GM19238 (cell line): ENCODE measurements around the gene PIK3R1.

ENCODE experiments used
- DNase-seq: peaks from one replicate; pipeline ENCODE4 v3.0.0; 2011; ENCODE audit warnings: low spot score; ENCODE audit not compliant: insufficient read length

The PIK3R1 gene

GRCh38 chr5:68292316-68292715 lies 76.8 kb downstream of the PIK3R1 start:
- no peak for DNase-seq

DNA sequence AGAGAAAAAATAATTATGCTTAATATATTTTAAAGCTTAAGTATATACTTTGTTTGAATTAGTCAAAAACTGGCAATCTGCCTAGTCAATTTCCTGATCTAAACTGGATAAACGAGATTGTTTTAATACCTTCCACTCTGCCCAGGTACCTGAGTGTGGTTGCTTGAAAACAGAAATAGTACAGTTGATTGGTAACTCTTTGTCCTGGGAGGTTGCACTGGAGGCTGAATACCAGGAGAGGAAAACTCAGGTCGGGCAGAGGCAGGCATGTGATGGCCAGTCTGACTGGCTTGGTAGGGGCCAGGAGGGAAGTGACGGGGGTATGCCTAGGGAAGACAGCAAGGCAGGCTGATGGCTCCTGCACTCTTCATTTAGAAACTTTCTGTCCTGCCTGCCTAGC lies 80.2 kb downstream of the PIK3R1 start:
- no peak for DNase-seq

GRCh38 chr5:68296895-68297294 lies 81.3 kb downstream of the PIK3R1 start:
- DNase-seq = no peak

GRCh38 chr5:68297656-68298055 lies 82.1 kb downstream of the PIK3R1 start:
- DNase-seq = no peak

DNA sequence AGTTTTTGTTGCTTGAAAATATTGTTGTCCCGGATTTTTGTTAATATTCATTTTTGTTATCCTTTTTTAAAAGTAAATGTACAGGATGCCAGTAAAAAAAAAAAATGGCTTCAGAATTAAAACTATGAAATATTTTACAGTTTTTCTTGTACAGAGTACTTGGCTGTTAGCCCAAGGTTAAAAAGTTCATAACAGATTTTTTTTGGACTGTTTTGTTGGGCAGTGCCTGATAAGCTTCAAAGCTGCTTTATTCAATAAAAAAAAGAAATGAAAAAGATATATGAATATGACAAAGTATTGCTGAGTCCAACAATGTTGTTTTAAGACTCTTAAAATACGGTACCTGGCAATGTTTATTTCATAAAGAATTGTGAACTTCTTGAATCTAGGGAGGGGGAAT lies 82.9 kb downstream of the PIK3R1 start:
- DNase-seq = no peak

DNA sequence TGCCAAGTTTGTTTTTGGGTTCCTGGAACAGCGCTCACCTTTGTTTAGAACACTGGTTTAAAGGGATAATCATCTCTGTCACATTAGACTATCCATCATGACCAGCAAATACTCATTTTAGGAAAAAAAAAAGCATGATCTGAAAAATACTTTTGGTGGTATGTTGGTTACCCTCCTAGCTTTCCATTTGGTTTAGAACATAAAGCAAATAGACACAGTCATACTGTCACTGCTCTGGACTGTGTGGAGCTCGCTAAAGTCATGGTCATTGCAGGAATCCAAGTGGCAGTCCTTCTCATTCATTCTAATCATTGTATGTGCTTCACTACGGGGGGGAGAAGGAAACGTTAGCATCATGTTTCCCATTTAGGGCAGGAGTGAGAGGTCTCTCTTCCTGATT lies 83.5 kb downstream of the PIK3R1 start:
- DNase-seq = no peak

GRCh38 chr5:68299575-68299974 lies 84.0 kb downstream of the PIK3R1 start:
- no peak for DNase-seq

DNA sequence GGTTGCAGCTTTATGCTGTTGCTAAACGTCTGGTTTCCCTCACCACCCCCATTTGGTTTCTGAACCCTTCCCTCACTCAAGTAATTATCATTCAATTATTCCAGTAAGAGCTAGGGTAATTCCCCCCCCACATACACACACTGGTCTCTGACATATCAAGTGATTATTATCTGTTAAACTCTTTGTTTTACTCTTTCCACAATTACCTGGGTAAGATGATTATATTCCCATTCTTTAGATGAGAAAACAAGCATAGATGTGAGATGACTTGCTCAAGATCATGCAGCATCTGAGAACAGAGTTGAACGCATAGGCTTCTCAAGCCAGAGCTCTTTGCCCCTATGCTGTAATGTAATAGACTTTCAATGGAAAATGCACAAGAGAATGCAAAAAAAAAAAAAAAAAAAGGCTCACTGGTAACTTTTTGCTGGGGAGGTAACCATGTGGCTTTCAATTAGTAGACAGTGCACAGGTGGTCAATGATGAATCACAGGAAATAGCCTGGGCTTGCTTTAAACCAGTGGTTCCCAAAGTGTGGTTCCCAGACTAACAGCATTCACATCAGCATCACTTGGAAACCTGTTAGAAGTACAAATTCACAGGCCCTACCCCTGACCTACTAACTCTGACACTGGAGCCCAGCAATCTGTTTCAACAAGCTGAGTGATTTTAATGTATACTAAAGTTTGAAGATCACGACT lies 87.6 kb downstream of the PIK3R1 start:
- DNase-seq = no peak

DNA sequence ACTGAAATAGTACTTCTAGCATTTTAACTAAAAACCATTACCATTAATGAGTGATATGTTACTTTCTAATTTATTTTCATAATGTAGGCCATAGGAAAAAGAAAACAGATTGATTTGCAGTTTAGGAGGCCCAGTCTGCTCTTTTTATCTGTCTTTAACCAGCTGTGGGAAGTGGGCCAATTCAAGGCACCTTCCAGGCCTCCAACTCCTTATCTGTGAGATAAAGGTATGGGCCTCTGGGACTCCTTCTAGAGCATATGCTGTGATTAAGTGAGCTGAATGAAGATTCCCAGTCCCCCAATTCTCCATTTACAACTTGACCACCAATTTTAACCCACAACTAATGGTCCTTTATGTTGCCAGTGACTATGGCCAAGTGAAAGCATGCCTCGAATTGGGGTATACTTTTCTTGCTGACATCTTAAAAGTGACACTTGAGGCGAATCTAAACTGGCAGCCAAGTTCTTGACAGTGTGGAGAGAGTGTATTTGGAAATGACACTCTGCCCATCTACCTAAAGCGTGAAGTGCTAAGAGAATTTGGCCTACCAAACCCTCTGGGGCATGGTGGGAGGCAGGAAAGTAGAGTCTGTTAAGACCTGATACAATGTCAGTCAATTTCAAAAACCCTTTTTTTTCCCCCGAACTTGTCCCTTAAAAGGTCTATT lies 88.3 kb downstream of the PIK3R1 start:
- DNase-seq = no peak

- no peak for DNase-seq
Observed at GRCh38 chr5:68304421-68305052, 89.0 kb downstream of the PIK3R1 start.

GRCh38 chr5:68305223-68305870 lies 89.8 kb downstream of the PIK3R1 start:
- DNase-seq = no peak

- no peak for DNase-seq
Observed at GRCh38 chr5:68306361-68307014, 90.9 kb downstream of the PIK3R1 start.

DNA sequence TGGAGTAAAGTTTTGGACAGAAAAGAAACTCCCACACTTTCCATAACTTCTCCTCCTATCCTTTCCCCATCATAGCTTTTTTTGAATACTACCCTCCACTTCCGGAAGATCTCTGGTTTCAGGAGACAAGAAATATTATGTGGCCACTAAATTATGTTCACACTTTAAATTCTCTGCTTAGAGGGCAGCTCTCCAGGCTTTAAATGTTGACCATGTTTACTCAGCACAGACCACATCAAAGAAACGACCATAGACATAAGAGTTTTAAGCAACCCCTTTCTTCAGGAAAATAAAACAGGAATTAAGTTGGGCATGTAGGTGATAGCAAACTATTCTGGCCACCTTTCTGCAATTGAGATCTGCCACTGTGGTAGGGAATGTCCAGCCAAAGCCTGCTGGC lies 97.8 kb downstream of the PIK3R1 start:
- no peak for DNase-seq

GRCh38 chr5:68314465-68314864 lies 98.9 kb downstream of the PIK3R1 start:
- DNase-seq = no peak

GRCh38 chr5:68315679-68316271 lies 100.2 kb downstream of the PIK3R1 start:
- DNase-seq = peak; percentile 42

- no peak for DNase-seq
Observed at GRCh38 chr5:68316469-68316868, 100.9 kb downstream of the PIK3R1 start.

DNA sequence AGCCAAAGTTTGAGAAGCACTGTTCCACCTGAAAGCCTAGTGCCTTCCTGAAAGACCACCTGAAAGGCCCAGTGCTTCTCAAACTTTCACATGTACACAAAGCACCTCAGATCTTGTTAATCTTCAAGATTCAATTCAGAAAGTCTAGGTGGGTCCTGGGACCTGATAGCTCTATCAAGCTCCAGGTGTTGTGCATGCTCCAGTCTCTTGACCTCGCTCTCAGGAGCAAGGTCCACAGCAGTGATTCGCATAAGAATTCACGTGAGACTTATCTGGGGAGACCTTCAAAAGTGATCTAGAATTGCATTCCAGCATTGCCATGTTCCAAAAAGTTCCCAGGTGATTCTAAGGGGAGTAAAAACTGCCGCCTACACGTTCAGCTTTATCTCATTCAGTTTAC lies 102.1 kb downstream of the PIK3R1 start:
- DNase-seq = no peak

DNA sequence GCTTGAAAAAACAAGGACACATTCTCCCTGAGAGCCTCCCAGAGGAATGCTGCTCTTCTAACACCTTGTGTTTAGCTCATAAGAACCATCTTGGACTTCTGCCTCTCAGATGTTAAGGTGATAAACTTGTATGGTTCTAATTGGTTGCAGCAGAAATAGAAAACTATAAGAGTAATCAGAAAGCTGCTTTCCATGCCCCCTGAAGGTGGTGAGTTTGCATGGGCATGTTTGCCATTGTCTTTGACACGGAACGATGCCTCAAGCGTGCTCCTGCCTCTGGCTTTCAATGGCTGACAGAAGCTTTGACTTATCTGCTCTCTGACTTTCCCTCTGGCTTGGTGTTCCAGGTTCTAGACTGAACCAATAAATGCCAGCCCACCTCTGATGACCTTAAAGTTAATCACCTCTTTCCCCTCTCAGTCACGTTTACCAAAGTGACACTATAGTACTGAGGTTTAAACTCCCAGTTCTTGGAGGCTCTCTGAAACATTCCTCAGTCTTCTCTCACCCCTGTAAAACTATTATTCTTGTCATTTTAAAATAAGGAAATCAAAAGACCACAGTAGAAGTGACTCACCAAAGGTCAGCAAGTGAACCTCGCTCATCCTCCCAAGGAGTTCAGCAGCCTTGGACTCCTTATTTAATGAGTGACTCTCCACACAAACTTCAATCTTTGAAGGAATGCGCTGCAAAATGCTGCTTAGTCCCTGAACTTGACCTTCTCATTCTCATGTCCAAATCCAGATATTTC lies 103.6 kb downstream of the PIK3R1 start:
- no peak for DNase-seq

- no peak for DNase-seq
Observed at GRCh38 chr5:68319706-68320412, 104.3 kb downstream of the PIK3R1 start.

DNA sequence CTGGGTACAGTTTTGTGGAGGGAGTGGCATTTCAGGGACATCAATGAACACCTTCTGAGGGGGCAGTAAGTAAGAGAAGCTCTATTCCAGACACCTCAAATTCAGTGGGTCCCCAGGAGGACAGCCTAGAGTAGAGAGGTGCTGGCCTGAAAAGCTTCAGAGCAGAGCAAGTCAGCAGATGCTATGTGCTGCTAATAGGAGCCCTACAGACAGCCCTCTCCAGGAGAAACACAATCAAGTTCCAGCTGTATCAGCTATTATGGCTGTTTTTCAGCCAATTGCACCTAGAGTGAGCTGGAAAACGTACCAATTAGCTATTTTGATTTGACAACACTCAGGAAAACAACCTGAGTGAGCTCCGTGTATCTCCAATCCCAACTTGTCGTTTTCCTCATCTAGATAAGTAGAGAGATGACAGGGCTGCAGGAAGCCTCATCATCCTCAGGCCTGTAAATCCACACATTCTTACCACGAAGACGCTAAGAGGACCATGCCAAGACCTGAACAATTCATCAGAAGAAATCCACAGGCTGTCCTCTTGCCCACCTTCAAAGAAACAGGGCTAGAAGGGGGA lies 104.9 kb downstream of the PIK3R1 start:
- DNase-seq = no peak
